PFSK-1 (cell line): ENCODE data around the gene NKTR.

Source experiments
- POLR2AphosphoS5 ChIP-seq: IDR thresholded peaks from 2 replicates; pipeline ENCODE4 v1.6.1; 2012; ENCODE audit warnings: low read depth, mild to moderate bottlenecking, control low read depth, low read length, moderate library complexity
- REST ChIP-seq, 2 experiments: IDR thresholded peaks; 2 replicates each; pipeline versions ENCODE4 v1.6.1 to v1.8.0; 2011 to 2012; ENCODE audit warnings: low read depth in 2 of 2, low read length in 2 of 2, control low read depth in 1 of 2, inconsistent platforms in 1 of 2, mild to moderate bottlenecking in 1 of 2, moderate library complexity in 1 of 2; ENCODE audit not compliant: insufficient read depth in 1 of 2
- TAF1 ChIP-seq: IDR thresholded peaks from 2 replicates; pipeline ENCODE4 v1.6.1; 2012; ENCODE audit warnings: low read length, control low read depth, borderline replicate concordance; ENCODE audit not compliant: insufficient read depth

- TF ChIP-seq TAF1 (no peak), REST (IDR thresholded peaks at IDR 0.05; ENCODE audit: insufficient read depth in 1 of 2, low read depth in 2 of 2, low read length in 2 of 2) (no peak), POLR2AphosphoS5 (no peak)
Observed at GRCh38 chr3:42696356-42697288, 96.1 kb downstream of the NKTR start.
